Stimulated activated CD8-positive, alpha-beta memory T cell treated with anti-CD3 and anti-CD28 coated beads, Interleukin-4, amount 100 ng/mL, for 4 hours (primary cell): Measurements from ENCODE around the gene PPEF1.
"Not testable (repeated sequence)": the region's sequence is repeated elsewhere in the genome, so short reads cannot be mapped to it uniquely, and the experiment has no call there.

ENCODE experiments used
- DNase-seq, 2 donors: peaks; one replicate each; pipeline ENCODE4 v3.0.0-alpha.2; 2020; ENCODE audit warnings: low read depth in 2 of 2, low spot score in 1 of 2

PPEF1 gene

DNA sequence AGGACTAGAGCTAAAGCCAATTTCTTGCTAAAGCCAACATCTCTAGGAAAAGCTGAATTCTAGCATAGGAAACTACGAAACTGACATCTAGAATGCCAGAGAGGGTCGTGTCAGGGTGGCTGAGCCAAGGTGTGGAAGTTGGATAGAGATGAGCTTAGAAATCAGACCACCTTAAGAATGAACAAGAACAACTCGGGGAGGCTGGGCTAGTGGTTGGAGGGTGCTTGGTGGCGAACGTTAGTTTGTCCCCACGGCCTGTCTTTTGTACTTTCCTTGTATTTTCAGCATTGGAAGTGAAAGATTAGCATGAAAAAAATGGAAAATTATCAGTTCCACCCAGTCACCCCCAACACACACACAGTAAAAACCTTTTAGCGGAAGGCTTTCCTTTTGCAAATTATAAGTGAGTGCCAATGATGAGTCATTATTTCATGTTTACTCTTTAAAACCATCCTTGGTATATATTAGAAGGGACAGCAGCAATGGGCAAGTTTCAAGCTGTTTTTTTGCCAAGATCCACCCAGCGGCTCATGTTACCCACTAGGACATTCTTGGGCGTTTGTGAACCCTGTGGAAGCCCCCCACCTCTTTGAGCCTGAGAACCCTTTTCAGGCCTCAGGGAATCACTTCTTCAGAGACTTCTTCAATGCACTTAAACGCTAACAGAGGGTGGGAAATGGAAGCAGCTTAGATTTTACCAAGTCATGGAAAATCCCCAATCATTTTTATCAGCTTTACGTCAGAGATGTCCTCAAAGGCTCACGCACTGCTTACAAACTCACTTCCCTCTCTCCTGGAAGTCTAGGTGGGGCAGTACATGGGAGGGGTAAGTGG lies 4.9 kb upstream of the PPEF1 start:
- DNase-seq, result no peak

GRCh38 chrX:18709833-18710232 lies 2.4 kb downstream of the PPEF1 start:
- DNase-seq, result no peak

GRCh38 chrX:18714910-18715309 lies 7.5 kb downstream of the PPEF1 start:
- DNase-seq, result no peak

GRCh38 chrX:18719852-18720251 lies 12.4 kb downstream of the PPEF1 start:
- no peak for DNase-seq

- DNase-seq, result no peak
Measured at GRCh38 chrX:18721683-18722499, 14.4 kb downstream of the PPEF1 start.

GRCh38 chrX:18722500-18723071 lies 15.1 kb downstream of the PPEF1 start:
- DNase-seq, result no peak

DNA sequence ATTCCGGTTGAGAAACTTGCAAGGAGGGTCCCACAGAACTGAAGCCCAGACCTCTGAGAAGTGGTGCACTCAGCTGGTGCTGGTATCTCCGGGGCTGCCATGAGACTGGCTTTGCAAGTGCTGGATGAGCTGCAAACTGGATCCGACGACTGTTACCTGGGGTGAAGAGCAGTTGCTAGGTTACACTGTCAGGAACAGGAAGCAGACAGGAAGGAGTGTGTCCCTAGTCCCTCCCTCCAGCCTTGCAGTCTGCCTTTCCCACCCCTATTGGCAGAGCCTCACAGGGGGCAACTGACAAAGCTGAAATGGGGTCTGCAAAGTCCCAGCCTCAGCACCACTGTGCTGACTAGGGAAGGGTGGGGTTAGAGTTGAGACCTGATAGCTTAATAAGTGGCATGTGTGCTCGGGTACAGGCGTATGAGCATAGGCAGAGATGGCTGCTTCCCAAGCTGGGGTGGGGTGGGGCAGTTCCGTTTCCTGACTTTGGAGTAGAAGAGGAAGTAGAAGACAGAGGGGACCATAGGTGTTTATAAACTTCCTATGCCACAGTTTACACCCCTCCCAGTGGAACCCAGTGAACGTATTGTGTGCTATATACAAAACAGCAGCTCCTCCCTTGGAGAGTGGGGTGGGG lies 18.0 kb downstream of the PPEF1 start:
- no peak for DNase-seq

GRCh38 chrX:18733287-18733686 lies 25.8 kb downstream of the PPEF1 start:
- no peak for DNase-seq

DNA sequence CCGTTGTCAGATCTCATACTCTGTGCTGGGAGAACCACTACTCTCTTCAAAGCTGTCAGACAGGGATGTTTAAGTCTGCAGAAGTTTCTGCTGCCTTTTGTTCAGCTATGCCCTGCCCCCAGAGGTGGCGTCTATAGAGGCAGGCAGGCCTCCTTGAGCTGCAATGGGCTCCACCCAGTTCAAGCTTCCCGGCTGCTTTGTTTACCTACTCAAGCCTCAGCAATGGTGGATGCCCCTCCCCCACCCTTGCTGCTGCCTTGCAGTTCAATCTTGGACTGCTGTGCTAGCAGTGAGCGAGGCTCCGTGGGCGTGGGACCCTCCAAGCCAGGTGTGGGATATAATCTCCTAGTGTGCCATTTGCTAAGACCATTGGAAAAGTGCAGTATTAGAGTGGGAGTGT lies 32.2 kb downstream of the PPEF1 start:
- DNase-seq, result not testable (repeated sequence)

DNA sequence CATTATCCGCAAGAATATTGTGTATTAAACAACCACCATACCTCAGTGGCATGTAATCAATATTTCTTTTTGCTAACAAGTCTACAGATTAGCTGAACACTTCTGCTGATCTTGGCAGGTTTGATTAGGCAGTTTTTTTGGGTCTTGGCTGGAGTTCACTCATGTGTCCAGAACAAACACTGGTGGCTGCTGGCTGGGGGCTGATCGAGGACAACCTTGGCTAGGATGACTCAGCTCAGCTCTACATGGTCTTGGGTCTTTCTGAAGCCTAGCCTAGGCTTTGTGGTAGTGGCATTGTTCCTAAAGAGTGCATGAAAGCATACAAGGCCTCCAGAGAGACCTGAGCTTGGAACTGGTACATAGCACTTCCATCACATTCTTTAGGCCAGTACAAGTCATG lies 41.1 kb downstream of the PPEF1 start:
- no peak for DNase-seq

- DNase-seq, result no peak
Measured at GRCh38 chrX:18753631-18754030, 46.2 kb downstream of the PPEF1 start.

DNA sequence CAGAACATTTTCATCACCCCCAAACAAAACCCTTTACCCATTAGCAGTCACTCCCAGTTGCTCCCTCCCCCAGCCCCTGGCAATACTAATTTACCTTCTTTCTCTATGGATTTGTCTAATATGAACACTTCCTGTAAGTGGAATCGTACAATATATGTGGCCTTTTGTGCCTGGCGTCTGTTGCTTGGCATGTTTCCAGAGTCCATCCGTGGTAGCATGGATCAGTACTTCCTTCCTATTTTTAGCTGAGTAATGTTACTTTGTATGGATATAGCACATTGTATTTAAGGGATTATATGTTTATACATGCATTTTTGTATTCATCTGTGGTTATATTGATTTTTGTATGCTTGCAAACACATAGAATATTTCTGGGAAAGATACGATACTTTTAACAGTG lies 48.2 kb downstream of the PPEF1 start:
- no peak for DNase-seq

GRCh38 chrX:18757956-18758932 lies 50.8 kb downstream of the PPEF1 start:
- DNase-seq, result no peak

DNA sequence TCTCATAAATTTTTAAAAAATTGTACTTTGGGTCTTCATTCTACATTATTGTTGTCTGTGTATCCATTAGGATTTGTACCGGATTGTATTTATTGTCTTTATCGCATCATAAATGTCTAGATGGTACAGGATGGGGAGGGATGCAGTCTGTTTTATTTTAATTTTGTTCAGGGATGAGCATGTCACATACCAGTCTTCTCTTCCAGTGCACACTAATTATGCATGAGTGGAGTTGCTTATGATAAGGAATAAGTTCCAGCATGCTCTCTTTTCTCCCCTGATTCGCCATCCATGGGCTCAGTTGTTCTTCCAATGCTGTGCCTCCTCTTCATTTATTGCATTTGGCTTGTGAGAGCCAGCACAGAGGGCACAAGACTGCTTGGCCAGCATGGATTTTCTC lies 54.3 kb downstream of the PPEF1 start:
- DNase-seq, result no peak

DNA sequence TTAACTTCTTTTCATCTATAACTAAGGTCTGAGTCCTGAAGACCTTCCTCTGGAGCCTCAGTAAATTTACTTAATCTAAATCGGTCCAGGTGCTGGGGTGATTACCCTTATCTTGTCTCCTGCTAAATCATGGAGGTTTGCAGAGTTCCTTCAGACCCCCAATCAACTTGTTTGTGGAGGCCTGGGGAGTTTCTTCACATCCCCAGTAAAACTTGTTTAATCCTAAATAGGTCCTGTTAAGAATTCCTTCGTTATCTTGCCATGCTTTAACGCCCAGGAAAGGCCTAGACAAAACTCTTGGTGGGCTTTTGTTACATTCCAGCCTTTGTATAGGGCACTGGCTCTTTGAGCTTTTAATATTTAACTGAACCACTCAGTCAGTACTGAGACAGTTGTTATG lies 55.7 kb downstream of the PPEF1 start:
- DNase-seq, result not testable (repeated sequence)

GRCh38 chrX:18769364-18769763 lies 61.9 kb downstream of the PPEF1 start:
- no peak for DNase-seq

- no peak for DNase-seq
Measured at GRCh38 chrX:18769812-18770573, 62.5 kb downstream of the PPEF1 start.

GRCh38 chrX:18789916-18790315 lies 82.5 kb downstream of the PPEF1 start:
- no peak for DNase-seq

- no peak for DNase-seq
Measured at GRCh38 chrX:18792828-18793227, 85.4 kb downstream of the PPEF1 start.
